OCI-LY7 (cell line): Measurements from ENCODE around the gene FOXJ1.

Experiments used
- EZH2phosphoT487 ChIP-seq: fragments of 200-600 bp; sonication (generic); IDR thresholded peaks from 2 replicates; pipeline ENCODE4 v1.6.1; 2018; ENCODE audit warnings: low read depth, borderline replicate concordance, mild to moderate bottlenecking, mixed run types, antibody characterized with exemption, low read length, moderate library complexity, mixed read lengths
- TF ChIP-seq, protein P1 (sequence below): fragments of 200-600 bp; sonication (generic); conservative IDR thresholded peaks from 2 replicates; pipeline ENCODE4 v1.5.1; 2014; ENCODE audit warnings: mild to moderate bottlenecking, antibody characterized with exemption, low read length, moderate library complexity, mixed read lengths

DNA sequence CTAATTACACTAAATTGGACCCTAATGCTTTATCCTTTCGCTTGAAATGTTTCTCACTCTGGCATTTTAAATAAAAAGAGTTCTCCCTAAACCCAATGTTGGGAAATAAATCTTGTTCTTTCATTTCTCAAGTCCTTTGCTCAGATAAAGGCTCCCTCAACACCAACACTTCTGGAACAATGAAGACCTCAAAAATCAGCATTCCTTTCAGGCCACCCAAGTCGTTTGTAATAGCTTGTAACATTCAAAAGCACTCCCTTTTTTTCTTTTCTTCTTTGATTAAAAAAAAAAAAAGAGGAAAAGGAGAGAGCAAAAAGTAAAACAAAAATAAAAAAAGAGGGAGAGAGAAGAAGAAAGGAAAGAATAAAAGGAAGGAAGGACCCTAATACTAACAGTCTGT, 23.3 kb upstream of the FOXJ1 start:
- TF ChIP-seq, protein P1, sequence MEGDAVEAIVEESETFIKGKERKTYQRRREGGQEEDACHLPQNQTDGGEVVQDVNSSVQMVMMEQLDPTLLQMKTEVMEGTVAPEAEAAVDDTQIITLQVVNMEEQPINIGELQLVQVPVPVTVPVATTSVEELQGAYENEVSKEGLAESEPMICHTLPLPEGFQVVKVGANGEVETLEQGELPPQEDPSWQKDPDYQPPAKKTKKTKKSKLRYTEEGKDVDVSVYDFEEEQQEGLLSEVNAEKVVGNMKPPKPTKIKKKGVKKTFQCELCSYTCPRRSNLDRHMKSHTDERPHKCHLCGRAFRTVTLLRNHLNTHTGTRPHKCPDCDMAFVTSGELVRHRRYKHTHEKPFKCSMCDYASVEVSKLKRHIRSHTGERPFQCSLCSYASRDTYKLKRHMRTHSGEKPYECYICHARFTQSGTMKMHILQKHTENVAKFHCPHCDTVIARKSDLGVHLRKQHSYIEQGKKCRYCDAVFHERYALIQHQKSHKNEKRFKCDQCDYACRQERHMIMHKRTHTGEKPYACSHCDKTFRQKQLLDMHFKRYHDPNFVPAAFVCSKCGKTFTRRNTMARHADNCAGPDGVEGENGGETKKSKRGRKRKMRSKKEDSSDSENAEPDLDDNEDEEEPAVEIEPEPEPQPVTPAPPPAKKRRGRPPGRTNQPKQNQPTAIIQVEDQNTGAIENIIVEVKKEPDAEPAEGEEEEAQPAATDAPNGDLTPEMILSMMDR, result no peak
- no peak for TF ChIP-seq EZH2phosphoT487
